IPS DF 4.7 (cell line): ENCODE results near the gene SF3B5.
"Not testable (repeated sequence)": the region's sequence is repeated elsewhere in the genome, so short reads cannot be mapped to it uniquely, and the experiment has no call there.

Source experiments
- DNase-seq: peaks from one replicate; pipeline ENCODE4 v3.0.0-alpha.2; 2013; ENCODE audit warnings: low spot score; ENCODE audit errors: extremely low read depth

The SF3B5 gene

DNA sequence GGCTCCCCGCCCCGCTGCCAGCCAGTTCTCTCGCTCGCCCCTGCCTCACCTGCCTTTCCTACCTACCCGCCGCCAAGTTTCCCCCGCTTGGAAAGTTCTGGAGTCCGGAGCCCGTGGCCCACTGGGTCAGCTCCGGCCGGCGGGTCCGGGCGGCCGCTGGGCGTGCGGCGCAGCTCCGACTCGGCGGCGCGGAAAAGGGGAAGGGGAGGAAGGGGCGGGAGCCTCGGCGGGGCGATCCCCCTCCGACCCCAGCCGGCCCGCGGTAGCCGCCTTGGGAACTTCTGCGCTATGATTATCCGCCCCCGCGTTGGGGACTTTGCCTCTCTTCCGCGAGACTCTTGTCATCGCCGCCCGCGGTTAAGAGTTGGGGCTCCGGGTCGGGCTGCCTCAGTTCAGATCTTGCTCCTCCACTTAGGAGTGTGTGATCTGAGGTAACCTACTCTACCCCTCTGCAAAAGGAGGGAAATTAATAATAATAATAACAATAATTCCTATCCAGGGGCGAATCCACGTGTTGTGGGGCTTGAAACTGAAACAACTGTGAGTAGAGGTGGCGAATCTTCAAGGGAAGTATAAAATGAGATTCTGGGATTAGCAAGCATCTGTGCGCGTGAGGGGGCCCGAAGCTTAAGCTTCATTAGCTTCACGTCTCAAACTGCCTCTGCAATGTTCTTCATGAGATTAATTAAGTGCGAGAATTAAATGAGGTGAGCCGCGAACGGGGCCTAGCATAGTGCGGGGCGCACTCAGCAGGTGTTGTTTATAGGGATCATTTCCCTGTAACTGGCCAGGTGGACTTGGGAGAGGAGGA is 30.8 kb downstream of the SF3B5 start:
- no peak for DNase-seq

DNA sequence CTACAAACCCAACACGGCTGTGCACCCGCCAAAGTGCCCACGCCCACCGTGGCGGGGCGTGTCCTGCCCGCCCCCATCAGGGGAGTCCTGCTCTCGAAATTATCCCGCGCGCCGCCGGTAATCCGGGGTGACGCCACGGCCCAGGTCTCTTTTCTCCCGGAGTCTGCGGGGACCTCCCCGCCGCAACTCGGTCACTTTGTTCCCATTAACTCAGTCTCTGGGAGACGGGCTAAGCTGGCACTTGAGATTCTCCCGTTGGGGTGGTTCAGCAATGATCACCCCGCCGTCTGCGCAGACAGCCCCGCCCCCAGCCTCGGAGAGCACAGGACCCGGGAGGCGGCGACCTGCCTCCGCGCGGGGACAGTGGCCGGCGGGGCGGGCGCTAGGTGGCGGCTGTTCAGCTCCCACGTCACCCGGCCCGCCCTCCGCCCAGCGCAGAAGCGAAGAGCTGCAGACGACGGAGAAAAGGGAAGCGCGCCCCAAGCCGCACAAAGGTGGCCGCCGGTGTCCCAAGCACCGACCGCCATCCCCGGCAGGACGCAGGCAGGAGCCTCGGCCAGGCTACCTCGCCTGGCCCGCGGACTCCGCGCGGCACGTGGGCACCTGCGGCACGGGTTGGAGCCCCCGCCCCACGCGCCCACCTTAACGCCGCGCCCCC is 31.5 kb downstream of the SF3B5 start:
- DNase-seq, result no peak

DNA sequence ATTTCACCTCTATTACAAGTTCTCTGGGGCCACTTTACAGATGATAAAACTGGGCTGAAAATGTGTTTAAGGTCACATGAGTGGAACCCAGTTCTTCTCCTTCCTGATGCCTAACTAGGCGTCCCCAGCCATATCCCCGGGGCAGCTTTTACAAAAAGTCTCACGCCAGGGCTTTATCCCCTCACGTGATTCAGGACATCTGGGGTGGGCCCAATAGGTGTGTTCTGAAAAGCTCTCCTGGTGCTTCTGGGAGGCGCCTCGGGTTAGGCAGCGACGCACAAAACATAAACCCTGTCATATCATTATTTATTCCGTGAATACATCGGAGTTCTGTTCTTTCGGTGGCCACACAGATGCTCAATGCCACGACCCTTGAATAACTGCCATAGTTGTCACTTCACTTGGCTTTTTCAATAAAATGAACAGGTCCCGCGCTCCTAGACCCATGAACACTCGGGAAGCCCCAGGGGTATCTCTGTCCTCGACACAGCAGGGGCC is 32.1 kb downstream of the SF3B5 start:
- DNase-seq, result no peak

- DNase-seq, result no peak
Measured at GRCh38 chr6:144062786-144063185, 32.6 kb downstream of the SF3B5 start.

DNA sequence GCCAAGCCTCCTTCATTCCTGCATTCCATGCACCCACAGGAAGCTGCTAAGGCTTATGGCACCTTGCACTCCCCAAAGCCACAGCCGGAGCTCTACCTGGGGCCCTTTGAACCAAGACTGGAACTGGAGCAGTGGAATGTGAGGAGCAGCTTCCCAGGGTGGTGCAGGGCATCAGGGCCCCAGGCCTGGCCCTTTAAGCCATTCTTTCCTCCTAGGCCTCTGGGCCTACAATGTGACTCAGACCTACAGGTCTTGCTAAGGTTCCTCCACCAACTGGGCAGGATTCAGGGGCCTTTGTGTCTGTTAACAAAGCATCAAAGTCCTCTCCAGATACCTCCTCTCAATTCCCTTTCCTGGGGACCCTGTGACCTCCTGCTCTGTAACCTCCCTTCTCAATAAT is 36.2 kb downstream of the SF3B5 start:
- no peak for DNase-seq

- DNase-seq, result no peak
Measured at GRCh38 chr6:144055121-144055931, 40.0 kb downstream of the SF3B5 start.

DNA sequence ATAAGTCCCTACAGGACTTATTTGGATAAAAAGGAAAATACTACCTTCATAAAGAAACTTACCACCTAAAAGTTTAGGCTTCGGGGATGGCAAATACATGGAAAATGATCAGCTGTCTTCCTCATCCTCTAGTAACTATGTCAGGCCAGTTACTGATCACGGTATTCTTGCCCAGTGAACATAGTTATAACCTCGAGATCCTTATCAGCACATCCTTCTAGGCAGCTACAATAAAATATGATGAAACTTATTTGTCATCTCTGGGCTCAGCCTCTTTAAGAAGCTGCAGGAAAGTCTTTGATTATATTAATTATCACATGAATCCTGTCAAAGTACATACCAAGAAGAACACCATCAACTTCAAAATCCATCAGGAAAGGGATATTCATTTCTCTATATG is 41.8 kb downstream of the SF3B5 start:
- DNase-seq, result no peak

GRCh38 chr6:144052488-144052887 is 42.9 kb downstream of the SF3B5 start:
- no peak for DNase-seq

DNA sequence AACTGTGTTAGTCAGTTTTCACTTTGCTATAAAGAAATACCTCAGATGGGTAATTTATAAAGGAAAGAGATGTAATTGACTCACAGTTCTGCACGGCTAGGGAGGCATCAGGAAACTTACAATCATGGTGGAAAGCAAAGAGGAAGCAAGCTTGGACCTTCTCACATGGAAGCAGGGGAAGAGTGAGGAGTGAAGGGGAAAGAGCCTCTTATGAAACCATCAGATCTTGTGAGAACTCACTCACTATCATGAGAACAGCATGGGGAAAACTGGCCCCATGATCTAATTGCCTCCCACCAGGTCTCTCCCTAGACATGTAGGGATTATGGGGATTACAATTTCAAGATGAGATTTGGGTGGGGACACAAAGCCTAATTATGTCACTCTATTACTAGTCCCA is 46.0 kb downstream of the SF3B5 start:
- DNase-seq, result no peak

- DNase-seq, result no peak
Measured at GRCh38 chr6:144047688-144048087, 47.7 kb downstream of the SF3B5 start.

GRCh38 chr6:144046672-144047071 is 48.7 kb downstream of the SF3B5 start:
- DNase-seq, result not testable (repeated sequence)

DNA sequence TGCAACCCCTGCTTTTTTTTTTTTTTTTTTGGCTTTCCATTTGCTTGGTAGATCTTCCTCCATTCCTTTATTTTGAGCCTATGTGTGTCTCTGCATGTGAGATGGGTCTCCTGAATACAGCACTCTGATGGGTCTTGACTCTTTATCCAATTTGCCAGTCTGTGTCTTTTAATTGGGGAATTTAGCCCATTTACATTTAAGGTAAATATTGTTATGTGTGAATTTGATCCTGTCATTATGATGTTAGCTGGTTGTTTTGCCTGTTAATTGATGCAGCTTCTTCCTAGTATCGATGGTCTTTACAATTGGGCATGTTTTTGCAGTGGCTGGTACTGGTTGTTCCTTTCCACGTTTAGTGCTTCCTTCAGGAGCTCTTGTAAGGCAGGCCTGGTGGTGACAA is 50.4 kb downstream of the SF3B5 start:
- DNase-seq, result not testable (repeated sequence)
